MCF 10A (cell line): ENCODE data around the gene NR2F2. TPM values are rescaled to one million over a fixed set of nuclear protein-coding genes. Genes with fewer than 3 reads are reported as not detected.

Experiments used
- BruUV-seq: library from RNA; stranded (reverse); fragments of 400-500 nt; replicated peaks from 2 replicates; lab custom pipeline; 2021; lab: Mats Ljungman, UMichigan
- CTCF ChIA-PET: fragments of 300-600 bp; sonication (Branson Sonifier 250); formaldehyde crosslinking; extraction: SDS; loops from one replicate; lab custom pipeline; 2021; ENCODE audit warnings: antibody characterized with exemption, inconsistent platforms; lab: Yijun Ruan, JAX
- POLR2A ChIA-PET: fragments of 300-600, 350-650 bp; sonication (Branson Sonifier 250); formaldehyde crosslinking; extraction: SDS; loops from one replicate; lab custom pipeline; 2020; ENCODE audit warnings: antibody characterized with exemption, inconsistent platforms; lab: Yijun Ruan, JAX
- DNase-seq: peaks from one replicate; pipeline ENCODE4 v3.0.0-alpha.2; 2018; ENCODE audit not compliant: unreplicated experiment
- H3K27ac Mint-ChIP-seq: one replicate; pipeline ENCODE4 v1.8.0; 2022; ENCODE audit warnings: mild to moderate bottlenecking, low read depth, mixed read lengths; ENCODE audit not compliant: unreplicated experiment
- H3K27me3 Mint-ChIP-seq: one replicate; pipeline ENCODE4 v1.8.0; 2022; ENCODE audit warnings: mixed read lengths; ENCODE audit not compliant: insufficient read depth, unreplicated experiment
- H3K36me3 Mint-ChIP-seq: one replicate; pipeline ENCODE4 v1.8.0; 2022; ENCODE audit warnings: mild to moderate bottlenecking, moderate library complexity, mixed read lengths; ENCODE audit not compliant: insufficient read depth, unreplicated experiment
- H3K4me1 Mint-ChIP-seq: one replicate; pipeline ENCODE4 v1.8.0; 2022; ENCODE audit warnings: mixed read lengths; ENCODE audit not compliant: insufficient read depth, unreplicated experiment
- H3K4me3 Mint-ChIP-seq: one replicate; pipeline ENCODE4 v1.8.0; 2022; ENCODE audit warnings: mild to moderate bottlenecking, moderate library complexity, mixed read lengths; ENCODE audit not compliant: unreplicated experiment
- H3K9me3 Mint-ChIP-seq: one replicate; pipeline ENCODE4 v1.8.0; 2022; ENCODE audit warnings: mixed read lengths; ENCODE audit not compliant: unreplicated experiment
- intact Hi-C: fragments of 100-400 bp; cut with micrococcal nuclease; formaldehyde crosslinking; loops from 2 replicates; pipeline ENCODE4 v1.14.1; 2022
- total RNA-seq: library from RNA; stranded (reverse); gene quantifications from 2 replicates; pipeline ENCODE4 v1.2.3, GENCODE V29; 2022
- TF ChIP-seq, protein P1 (sequence below): fragments of 200-600 bp; IDR thresholded peaks from one replicate; pipeline ENCODE4 v1.8.0; 2022; ENCODE audit warnings: antibody characterized with exemption, mild to moderate bottlenecking; ENCODE audit not compliant: unreplicated experiment

NR2F2 gene
- total RNA-seq, 1 experiment from 2014 or later: 10.9 TPM

DNA sequence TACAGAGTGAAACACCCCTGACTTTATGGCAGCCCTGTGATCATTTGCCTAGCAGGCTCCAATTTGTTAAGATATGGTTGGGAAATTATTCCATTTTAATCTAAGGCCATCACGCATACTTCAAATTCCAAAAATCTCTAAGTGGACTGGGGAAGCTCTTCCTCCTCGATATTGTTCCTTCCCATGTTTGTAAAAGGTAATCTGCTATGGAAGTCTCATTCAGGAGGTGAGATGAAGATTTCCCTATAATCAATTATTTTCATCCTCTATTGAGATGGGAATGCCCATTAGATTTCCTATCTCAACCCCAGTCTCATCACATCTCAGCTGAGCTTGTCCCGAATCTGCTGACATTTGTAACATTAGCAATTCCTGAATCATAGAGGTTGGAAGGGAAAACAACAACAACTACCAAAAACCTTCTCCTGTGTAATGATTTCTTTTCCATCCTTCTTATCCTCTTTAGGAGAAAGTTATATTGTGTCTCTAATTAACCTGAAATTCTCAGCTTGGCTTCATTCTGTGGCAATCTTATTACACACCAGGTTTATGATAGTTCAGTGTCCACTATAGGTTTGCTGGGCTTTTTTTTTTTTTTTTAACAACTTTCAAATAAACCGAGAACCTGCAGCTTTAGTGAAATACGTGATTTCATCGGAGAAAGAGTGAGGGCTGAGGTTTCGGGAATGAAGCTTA, 2.2 kb upstream of the NR2F2 start:
- ChIA-PET CTCF (interaction anchor here (0.6 to 4.0 kb wide), 30 partner anchors 9 to 1659 kb away, joined by 3 to 28 read pairs (median 4); no protein-coding TSS in a partner anchor), POLR2A (interaction anchor here (0.5 to 7.6 kb wide), 11 partner anchors 11 to 1068 kb away, joined by 3 to 156 read pairs (median 5); no protein-coding TSS in a partner anchor)
- no peak overlapping the region for H3K4me3 Mint-ChIP-seq
- no TSS peak for BruUV-seq
- no peaks in the 10 kb centered on the region for H3K27me3 Mint-ChIP-seq
- H3K9me3 Mint-ChIP-seq: no peaks in the 10 kb centered on the region
- no peak for DNase-seq
- peaks cover 25% of the 10 kb centered on the region for H3K4me1 Mint-ChIP-seq
- peaks cover 10% of the 10 kb centered on the region for H3K36me3 Mint-ChIP-seq
- intact Hi-C loops: loop anchor here (5.0 to 10.0 kb wide), 7 partner anchors 56 to 1656 kb away; no protein-coding TSS in a partner anchor
- H3K27ac Mint-ChIP-seq: no peak overlapping the region
- TF ChIP-seq, protein P1, sequence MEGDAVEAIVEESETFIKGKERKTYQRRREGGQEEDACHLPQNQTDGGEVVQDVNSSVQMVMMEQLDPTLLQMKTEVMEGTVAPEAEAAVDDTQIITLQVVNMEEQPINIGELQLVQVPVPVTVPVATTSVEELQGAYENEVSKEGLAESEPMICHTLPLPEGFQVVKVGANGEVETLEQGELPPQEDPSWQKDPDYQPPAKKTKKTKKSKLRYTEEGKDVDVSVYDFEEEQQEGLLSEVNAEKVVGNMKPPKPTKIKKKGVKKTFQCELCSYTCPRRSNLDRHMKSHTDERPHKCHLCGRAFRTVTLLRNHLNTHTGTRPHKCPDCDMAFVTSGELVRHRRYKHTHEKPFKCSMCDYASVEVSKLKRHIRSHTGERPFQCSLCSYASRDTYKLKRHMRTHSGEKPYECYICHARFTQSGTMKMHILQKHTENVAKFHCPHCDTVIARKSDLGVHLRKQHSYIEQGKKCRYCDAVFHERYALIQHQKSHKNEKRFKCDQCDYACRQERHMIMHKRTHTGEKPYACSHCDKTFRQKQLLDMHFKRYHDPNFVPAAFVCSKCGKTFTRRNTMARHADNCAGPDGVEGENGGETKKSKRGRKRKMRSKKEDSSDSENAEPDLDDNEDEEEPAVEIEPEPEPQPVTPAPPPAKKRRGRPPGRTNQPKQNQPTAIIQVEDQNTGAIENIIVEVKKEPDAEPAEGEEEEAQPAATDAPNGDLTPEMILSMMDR: no peak

DNA sequence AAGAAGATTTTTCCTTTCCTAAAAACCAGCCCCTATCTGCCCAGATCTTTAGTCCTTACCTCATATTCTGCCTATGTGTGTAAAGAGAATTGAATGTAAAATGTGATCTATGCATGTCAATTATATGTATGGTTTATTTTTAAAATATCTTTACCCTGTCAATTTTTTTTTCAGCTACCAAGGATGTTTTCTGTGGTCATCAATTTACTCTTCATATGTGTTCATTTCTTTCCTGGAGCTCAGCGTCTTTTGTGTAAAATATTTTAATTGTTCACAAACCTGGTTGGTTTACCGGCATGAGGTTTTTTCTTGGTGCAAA, 1.7 kb upstream of the NR2F2 start:
- TF ChIP-seq, protein P1: no peak
- Mint-ChIP-seq H3K4me1 (peaks cover 25% of the 10 kb centered on the region), H3K4me3 (no peak overlapping the region), H3K27me3 (no peaks in the 10 kb centered on the region), H3K36me3 (peaks cover 13% of the 10 kb centered on the region), H3K27ac (no peak overlapping the region), H3K9me3 (no peaks in the 10 kb centered on the region)
- intact Hi-C loops: loop anchor here (5.0 to 10.0 kb wide), 7 partner anchors 57 to 1657 kb away; no protein-coding TSS in a partner anchor
- DNase-seq: no peak
- ChIA-PET POLR2A (interaction anchor here (0.7 to 7.6 kb wide), 6 partner anchors 10 to 1069 kb away, joined by 3 to 156 read pairs (median 8); no protein-coding TSS in a partner anchor), CTCF (interaction anchor here (0.6 to 4.0 kb wide), 14 partner anchors 9 to 1659 kb away, joined by 3 to 28 read pairs (median 8); no protein-coding TSS in a partner anchor)
- BruUV-seq: no TSS peak

DNA sequence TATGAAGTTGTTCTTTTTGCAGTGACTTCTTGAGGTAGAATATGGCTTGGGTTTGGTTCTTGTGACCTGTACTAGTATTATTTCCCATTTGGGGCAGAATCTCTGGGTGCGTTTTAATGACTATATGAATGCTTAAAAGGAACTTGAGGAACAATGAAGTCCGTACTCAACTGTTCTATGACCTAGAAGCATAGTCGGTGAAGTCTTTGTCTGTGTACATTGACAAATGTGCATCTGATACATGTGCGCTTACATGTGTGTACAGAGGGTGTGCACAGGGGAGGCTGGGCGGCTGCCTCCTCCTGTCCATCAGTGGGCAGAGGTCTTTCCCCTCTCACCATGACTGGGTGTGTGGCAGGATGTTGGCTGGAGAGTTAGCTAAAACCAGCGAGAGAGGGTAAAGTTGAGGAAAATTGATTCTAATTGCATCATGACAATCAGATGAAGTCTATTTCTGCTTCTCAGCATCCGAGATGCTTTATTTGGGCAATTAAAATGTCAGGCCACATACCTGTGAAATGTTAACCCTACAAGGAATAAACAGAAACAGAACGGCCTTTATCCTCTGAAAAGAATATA, 1.0 kb upstream of the NR2F2 start:
- no peaks in the 10 kb centered on the region for H3K27me3 Mint-ChIP-seq
- peaks cover 13% of the 10 kb centered on the region for H3K36me3 Mint-ChIP-seq
- H3K9me3 Mint-ChIP-seq: no peaks in the 10 kb centered on the region
- intact Hi-C loops: loop anchor here (5.0 to 10.0 kb wide), 7 partner anchors 57 to 1657 kb away; no protein-coding TSS in a partner anchor
- H3K4me3 Mint-ChIP-seq: peak overlapping the region; percentile 84
- CTCF ChIA-PET: interaction anchor here (0.6 to 4.0 kb wide), 9 partner anchors 11 to 904 kb away, joined by 3 to 28 read pairs (median 3); no protein-coding TSS in a partner anchor
- POLR2A ChIA-PET: interaction anchor here (0.8 to 7.6 kb wide), 5 partner anchors 10 to 1656 kb away, joined by 3 to 156 read pairs (median 4); no protein-coding TSS in a partner anchor
- peaks cover 25% of the 10 kb centered on the region for H3K4me1 Mint-ChIP-seq
- TF ChIP-seq, protein P1: no peak
- H3K27ac Mint-ChIP-seq: peak overlapping the region; percentile 98
- DNase-seq: no peak
- TSS peak; percentile 37 for BruUV-seq

DNA sequence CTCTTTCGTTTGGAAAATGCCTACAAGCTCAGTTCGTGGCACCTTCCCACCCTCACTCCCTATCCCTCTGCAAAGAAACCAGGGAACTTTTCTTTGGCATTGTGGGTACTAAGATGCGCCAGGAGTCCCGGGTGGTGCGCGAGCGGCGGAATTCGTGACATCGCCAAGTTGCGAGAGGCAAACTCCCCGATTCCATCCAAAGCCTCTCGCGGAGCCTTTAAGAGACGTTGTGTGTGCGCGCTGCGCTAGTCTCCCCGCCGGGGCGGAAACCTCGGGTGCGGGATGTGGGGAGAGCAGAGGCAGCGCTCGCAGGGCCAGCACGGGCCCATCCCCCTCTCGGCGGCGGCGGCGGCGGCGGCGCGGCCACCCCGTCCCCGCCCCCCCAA, 443 bp upstream of the NR2F2 start:
- CTCF ChIA-PET: interaction anchor here (0.6 to 0.9 kb wide), 4 partner anchors 26 to 530 kb away, joined by 3 read pairs; no protein-coding TSS in a partner anchor
- intact Hi-C loops: no loop called here
- H3K4me3 Mint-ChIP-seq: peak overlapping the region; percentile 84
- H3K36me3 Mint-ChIP-seq: peaks cover 13% of the 10 kb centered on the region
- POLR2A ChIA-PET: interaction anchor here (0.7 to 7.6 kb wide), 8 partner anchors 9 to 1656 kb away, joined by 3 to 156 read pairs (median 3); no protein-coding TSS in a partner anchor
- peak overlapping the region; percentile 98 for H3K27ac Mint-ChIP-seq
- H3K27me3 Mint-ChIP-seq: no peaks in the 10 kb centered on the region
- DNase-seq: peak; percentile 68
- H3K4me1 Mint-ChIP-seq: peaks cover 21% of the 10 kb centered on the region
- no TSS peak for BruUV-seq
- H3K9me3 Mint-ChIP-seq: no peaks in the 10 kb centered on the region
- TF ChIP-seq, protein P1: no peak
